GM18870 (cell line): ENCODE results near the gene IFT52.

ENCODE experiments used
- ATAC-seq: cut with Tn5 transposase; IDR thresholded peaks from one replicate; pipeline ENCODE4 v1.9.1; 2021; ENCODE audit warnings: moderate library complexity; ENCODE audit not compliant: unreplicated experiment

IFT52 gene

DNA sequence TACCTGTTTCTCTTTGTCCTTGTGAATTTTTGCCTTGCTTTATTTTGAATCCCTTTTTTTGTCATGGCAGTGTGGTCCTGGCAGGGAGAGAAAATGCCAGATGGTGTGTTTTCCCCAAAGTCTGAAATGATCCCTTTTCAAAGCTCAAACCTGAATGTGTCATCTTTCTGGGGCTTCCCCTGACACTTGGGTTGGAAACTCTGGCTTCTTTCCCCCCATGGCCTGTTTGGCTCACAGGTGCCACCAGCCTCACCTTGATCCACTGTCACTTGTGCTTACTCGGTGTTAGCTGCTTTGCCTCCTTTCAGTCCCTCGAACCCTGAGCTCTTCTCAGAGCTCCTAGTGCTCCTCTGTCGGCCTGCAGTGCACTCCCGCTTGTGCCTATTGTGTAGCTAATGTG lies 98.4 kb downstream of the IFT52 start:
- ATAC-seq, result no peak

DNA sequence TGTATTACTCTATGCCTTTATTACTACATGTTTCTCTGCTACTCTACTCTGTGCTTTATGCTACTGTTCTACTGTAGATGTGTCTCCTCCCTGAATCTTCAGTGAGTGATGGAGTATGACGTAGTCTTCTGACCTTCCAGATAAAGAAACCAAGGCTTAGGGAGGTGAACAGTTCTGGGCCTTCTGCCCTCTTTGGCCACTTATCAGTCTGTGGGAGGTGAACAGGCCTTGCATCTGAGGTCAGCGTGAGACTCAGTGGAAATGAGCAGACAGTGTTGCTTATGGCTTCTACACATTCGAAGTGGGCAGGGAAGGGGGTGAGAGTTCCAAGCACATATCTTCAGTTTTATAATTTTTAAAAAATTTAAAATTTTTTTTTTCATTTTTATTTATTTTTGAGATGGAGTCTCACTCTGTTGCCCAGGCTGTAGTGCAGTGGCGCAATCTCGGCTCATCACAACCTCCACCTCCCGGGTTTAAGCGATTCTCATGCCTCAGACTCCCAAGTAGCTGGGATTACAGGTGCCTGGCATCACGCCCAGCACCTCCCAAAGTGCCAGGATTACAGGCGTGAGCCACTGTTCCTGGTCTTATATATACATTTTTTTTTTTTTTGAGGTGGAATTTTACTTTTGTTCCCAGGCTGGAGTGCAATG lies 100.3 kb downstream of the IFT52 start:
- no peak for ATAC-seq

DNA sequence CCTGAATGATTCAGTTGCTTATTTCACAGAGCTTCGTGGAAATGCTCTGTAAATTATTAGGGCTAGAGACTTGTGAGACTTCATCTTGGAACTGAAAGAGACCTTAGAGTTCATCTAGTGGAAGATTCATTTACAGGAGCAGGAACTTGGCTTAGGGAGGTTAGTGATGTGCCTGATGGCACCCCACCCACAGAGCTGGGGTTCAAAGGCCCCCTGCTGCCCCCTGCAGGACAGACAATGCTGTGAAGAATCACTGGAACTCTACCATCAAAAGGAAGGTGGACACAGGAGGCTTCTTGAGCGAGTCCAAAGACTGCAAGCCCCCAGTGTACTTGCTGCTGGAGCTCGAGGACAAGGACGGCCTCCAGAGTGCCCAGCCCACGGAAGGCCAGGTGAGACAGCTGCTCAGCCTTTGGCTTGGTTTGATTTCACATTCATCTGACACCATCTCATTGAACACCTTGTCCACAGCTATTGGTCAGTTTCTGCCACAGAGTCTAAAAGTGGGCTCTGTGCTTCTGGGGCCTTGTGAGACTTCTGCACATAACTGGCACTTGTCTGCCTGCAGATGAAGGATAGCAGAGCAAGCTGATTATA lies 101.3 kb downstream of the IFT52 start:
- ATAC-seq, result no peak

DNA sequence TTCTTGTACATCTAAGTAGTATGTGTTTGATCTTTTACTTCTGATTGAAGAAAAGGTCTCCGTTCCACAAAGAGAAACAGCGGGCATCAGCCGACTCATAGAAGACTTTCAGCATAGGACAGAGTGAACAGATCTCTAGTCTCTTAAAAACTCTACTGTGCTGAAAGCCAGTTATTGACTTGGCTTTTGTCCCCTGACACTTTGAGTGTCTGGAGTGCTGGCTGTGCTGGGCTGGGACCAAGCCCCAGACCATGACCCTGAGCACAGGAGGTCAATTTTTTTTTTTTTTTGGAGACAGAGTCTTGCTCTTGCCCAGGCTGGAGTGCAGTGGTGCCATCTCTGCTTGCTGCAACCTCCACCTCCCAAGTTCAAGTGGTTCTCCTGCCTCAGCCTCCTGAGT lies 104.0 kb downstream of the IFT52 start:
- ATAC-seq, result no peak

DNA sequence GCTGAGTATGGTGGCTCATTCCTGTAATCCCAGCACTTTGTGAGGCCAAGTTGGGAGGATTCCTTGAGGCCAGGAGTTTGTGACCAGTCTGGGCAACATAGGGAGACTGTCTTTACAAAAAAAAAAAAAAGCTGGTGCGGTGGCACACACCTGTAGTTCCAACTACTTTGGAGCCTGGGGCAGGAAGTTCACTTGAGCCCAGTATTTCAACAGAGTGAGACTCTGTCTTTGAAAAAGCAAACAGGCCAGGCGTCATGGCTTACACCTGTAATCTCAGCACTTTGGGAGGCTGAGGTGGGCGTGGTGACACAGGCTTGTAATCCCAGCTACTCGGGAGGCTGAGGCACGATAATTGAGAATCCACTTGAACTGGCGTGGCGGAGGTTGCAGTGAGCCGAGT lies 104.8 kb downstream of the IFT52 start:
- ATAC-seq, result no peak
